ENCODE measurements around the gene RTN4IP1. TPM values are rescaled to one million over a fixed set of nuclear protein-coding genes. Genes with fewer than 3 reads are reported as not detected.

The RTN4IP1 gene
- total RNA-seq, 2 donors from 2014 or later: 4.5 to 4.9 TPM

DNA sequence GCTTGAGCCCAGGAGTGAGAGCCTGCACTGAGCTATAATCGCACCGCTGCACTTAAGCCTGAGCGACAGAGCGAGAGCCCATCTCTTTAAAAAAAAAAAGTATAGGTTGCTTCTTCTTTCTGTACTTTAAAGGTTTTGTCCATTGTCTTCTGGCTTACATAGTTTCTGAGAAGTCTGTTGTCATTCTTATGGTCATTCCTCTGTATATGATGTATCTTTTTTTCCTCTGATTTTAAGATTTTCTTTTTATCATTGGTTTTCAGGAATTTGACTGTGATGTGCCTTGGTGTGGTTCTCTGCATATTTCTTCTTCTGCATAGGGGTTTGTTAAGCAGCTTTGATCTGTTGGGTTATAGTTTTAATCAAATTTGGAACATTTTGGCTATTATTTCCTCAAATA lies 29.2 kb upstream of the RTN4IP1 start:
- intact Hi-C loops (cut with DNase I): no loop called here
- WGBS: 96% methylated on average over 4 of the region's 4 CpGs
- TF ChIP-seq, protein P1, sequence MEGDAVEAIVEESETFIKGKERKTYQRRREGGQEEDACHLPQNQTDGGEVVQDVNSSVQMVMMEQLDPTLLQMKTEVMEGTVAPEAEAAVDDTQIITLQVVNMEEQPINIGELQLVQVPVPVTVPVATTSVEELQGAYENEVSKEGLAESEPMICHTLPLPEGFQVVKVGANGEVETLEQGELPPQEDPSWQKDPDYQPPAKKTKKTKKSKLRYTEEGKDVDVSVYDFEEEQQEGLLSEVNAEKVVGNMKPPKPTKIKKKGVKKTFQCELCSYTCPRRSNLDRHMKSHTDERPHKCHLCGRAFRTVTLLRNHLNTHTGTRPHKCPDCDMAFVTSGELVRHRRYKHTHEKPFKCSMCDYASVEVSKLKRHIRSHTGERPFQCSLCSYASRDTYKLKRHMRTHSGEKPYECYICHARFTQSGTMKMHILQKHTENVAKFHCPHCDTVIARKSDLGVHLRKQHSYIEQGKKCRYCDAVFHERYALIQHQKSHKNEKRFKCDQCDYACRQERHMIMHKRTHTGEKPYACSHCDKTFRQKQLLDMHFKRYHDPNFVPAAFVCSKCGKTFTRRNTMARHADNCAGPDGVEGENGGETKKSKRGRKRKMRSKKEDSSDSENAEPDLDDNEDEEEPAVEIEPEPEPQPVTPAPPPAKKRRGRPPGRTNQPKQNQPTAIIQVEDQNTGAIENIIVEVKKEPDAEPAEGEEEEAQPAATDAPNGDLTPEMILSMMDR (IDR thresholded peaks at IDR 0.05): no peak
- TF ChIP-seq POLR2A (IDR thresholded peaks at IDR 0.05) (no peak), POLR2AphosphoS5 (IDR thresholded peaks at IDR 0.05) (no peak)
- no peaks in the 10 kb centered on the region for H3K9me3 ChIP-seq
- H3K27ac ChIP-seq: no peak overlapping the region
- no peaks in the 10 kb centered on the region for H3K27me3 ChIP-seq (replicated peaks; ENCODE audit: insufficient read depth)
- no peaks in the 10 kb centered on the region for H3K4me1 ChIP-seq (replicated peaks)
- no peak for DNase-seq (ENCODE audit: low spot score)
- H3K36me3 ChIP-seq: peaks cover 0 to 2% of the 10 kb centered on the region in 2 donors
- no peak overlapping the region for H3K4me3 ChIP-seq

DNA sequence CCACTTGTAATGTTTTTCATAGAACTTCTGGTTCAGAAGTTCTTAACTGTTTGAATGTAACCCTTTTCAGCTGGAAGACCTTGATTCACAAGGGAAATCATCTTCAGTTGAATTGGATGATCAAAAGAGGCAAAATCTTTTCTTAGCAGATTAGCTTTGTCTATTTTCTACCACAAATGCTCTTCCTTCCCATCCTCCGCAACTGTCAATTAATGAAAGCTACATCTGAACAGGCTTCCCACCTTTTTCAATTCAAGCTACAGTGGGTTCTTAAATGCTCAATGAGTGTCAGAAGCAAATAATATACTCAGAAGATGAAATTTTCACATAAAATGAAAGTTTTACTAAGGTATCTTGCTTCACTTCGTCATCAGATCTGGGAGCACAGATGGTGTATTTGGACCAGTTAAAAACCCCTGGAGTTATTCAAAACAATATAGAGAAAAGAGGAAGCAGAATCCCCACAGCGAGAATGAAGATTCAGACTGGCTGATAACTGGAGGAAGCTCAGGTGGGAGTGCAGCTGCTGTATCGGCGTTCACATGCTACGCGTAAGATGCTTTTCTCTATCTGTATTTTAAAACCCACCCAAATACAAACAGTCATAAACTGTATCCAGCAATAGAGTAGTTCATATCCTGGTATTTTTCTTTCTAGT lies 19.5 kb upstream of the RTN4IP1 start:
- no peak overlapping the region for H3K4me3 ChIP-seq
- intact Hi-C loops (cut with DNase I): no loop called here
- DNase-seq (ENCODE audit: low spot score): no peak
- no peaks in the 10 kb centered on the region for H3K27me3 ChIP-seq (replicated peaks; ENCODE audit: insufficient read depth)
- TF ChIP-seq POLR2AphosphoS5 (IDR thresholded peaks at IDR 0.05): no peak
- H3K4me1 ChIP-seq (replicated peaks): no peaks in the 10 kb centered on the region
- 93% methylated on average over 7 of the region's 7 CpGs for WGBS
- H3K36me3 ChIP-seq: no peaks in the 10 kb centered on the region
- H3K9me3 ChIP-seq: no peaks in the 10 kb centered on the region
- no peak overlapping the region for H3K27ac ChIP-seq

DNA sequence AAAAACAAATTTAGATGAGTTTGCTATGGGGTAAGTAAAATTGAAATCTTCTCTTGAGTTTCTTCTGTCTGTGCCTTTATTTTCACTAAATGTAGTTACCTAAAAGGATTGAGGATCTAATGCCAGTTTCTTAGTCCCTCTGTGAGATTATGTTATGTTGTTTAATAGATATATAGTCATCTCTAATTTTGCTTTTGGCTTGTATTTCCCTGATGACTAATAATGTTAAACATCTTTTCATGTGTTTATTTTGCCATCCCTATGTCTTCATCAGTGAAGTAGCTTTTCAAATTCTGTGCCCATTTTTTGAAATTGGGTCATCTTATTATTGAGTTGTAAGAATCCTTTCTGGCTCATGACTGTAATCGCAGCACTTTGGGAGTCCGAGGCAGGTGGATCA lies 13.8 kb upstream of the RTN4IP1 start:
- Histone ChIP-seq H3K27ac (no peak overlapping the region), H3K9me3 (no peaks in the 10 kb centered on the region), H3K27me3 (replicated peaks; ENCODE audit: insufficient read depth) (no peaks in the 10 kb centered on the region), H3K4me3 (no peak overlapping the region), H3K4me1 (replicated peaks) (no peaks in the 10 kb centered on the region), H3K36me3 (no peaks in the 10 kb centered on the region)
- 98% methylated on average over 2 of the region's 2 CpGs for WGBS
- no peak for DNase-seq (ENCODE audit: low spot score)
- TF ChIP-seq, protein P1 (IDR thresholded peaks at IDR 0.05): no peak
- TF ChIP-seq POLR2A (IDR thresholded peaks at IDR 0.05): no peak
- TF ChIP-seq POLR2AphosphoS5 (IDR thresholded peaks at IDR 0.05): no peak
- intact Hi-C loops (cut with DNase I): no loop called here

DNA sequence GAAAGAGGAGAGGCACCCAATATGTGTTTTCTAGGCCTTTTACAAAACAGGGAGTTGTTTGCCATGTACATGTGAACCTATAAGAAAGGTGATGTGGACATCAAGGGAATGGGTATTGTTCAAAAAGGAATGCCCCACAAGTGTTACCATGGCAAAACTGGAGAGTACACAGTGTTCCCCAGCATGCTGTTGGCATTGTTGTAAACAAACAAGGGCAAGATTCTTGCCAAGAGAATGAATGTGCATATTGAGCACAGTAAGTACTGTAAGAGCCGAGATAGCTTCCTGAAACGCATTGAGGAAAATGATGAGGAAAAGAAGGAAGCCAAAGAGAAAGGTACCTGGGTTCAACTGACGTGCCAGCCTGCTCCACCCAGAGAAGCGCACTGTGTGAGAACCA lies 13.2 kb upstream of the RTN4IP1 start:
- H3K27ac ChIP-seq: no peak overlapping the region
- TF ChIP-seq, protein P1 (IDR thresholded peaks at IDR 0.05): no peak
- H3K4me3 ChIP-seq: no peak overlapping the region
- H3K9me3 ChIP-seq: no peaks in the 10 kb centered on the region
- 88% methylated on average over 4 of the region's 4 CpGs for WGBS
- no peaks in the 10 kb centered on the region for H3K27me3 ChIP-seq (replicated peaks; ENCODE audit: insufficient read depth)
- no peaks in the 10 kb centered on the region for H3K36me3 ChIP-seq
- intact Hi-C loops (cut with DNase I): no loop called here
- H3K4me1 ChIP-seq (replicated peaks): no peaks in the 10 kb centered on the region
- no peak for DNase-seq (ENCODE audit: low spot score)

DNA sequence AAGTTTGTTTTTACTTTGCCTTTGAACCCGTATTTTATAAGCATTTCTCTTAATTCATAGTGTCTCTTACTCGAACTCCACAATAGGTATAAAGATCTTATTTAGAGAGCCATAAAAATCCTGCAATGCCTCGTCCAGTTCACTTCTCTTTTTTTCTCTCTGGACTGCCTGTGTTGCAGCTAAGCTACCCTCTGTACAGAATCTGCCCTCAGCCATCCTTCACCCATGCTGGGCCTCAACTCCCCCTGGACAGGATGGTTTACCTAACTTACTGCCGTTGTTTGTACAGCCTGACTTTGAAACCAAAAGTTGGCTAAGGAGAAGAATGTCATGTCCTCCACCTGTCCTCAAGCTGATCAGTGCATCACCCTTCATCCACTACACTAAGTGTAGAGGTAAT lies 10.5 kb upstream of the RTN4IP1 start:
- no peaks in the 10 kb centered on the region for H3K36me3 ChIP-seq
- intact Hi-C loops (cut with DNase I): no loop called here
- WGBS: 70% methylated on average over 4 of the region's 4 CpGs

More for the DNA sequence above, 10.5 kb upstream of the RTN4IP1 start:
- Histone ChIP-seq H3K4me3 (no peak overlapping the region), H3K9me3 (no peaks in the 10 kb centered on the region), H3K27me3 (replicated peaks; ENCODE audit: insufficient read depth) (no peaks in the 10 kb centered on the region), H3K4me1 (replicated peaks) (no peaks in the 10 kb centered on the region), H3K27ac (no peak overlapping the region)
- no peak for DNase-seq (ENCODE audit: low spot score)
- TF ChIP-seq, protein P1 (IDR thresholded peaks at IDR 0.05): no peak
- no peak for TF ChIP-seq POLR2A (IDR thresholded peaks at IDR 0.05)
- TF ChIP-seq POLR2AphosphoS5 (IDR thresholded peaks at IDR 0.05): no peak

Measured in prostate gland (tissue), 2 donors.